HL-60/S4 (cell line): Measurements from ENCODE around the gene CXCL12.

Experiments used
- in situ Hi-C: fragments of 300-500 bp; cut with MboI; formaldehyde crosslinking; loops from 2 replicates; pipeline ENCODE4 v1.14.3; 2022; ENCODE audit warnings: low sequenced_read_pairs

Gene CXCL12

GRCh38 chr10:44385696-44386441, 972 bp upstream of the CXCL12 start:
- in situ Hi-C loops, result no loop called here

- in situ Hi-C loops, result no loop called here
Measured at GRCh38 chr10:44384601-44385025, 284 bp downstream of the CXCL12 start.

DNA sequence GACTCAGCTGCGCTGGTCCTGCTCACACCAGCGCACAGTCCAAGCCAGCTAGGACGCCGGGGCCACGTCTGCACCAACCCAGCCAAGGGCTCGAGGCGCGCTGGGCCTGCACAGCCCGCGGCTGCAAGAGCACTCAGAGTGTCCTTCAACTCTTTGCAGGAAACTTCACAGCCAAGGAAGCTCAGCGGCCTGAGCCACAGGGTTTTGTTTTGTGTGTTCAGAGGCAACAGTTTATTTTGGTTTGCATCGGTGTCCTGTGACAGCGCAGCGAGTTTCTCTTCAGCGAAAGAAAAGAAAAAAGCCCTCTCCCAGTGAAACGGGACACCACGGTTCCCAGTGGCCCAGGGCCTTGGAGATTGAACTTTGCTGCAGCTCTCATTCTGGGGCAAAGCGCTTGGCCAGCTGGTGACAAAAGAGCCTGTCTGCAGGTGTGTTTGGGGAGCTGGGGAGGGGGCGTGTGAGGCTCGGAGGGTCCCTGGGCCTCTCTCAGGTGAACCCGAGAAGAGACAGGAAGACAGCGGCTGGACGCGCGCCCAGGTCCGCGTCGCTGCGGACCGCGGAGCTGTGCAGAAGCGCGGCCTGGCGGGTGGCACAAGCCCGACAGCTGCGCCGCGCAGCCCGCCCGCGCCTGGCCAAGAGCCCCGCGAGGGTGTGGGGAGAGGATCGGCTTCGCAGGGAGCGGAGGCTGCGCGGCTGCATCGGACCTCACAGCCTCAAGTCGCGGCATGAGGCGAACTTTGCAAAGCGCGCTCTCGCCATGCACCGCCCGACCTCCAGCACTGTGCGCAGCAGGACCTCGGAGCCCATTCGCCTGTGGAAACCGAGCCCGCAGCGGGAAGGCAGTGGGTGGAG, 922 bp downstream of the CXCL12 start:
- in situ Hi-C loops, result no loop called here

DNA sequence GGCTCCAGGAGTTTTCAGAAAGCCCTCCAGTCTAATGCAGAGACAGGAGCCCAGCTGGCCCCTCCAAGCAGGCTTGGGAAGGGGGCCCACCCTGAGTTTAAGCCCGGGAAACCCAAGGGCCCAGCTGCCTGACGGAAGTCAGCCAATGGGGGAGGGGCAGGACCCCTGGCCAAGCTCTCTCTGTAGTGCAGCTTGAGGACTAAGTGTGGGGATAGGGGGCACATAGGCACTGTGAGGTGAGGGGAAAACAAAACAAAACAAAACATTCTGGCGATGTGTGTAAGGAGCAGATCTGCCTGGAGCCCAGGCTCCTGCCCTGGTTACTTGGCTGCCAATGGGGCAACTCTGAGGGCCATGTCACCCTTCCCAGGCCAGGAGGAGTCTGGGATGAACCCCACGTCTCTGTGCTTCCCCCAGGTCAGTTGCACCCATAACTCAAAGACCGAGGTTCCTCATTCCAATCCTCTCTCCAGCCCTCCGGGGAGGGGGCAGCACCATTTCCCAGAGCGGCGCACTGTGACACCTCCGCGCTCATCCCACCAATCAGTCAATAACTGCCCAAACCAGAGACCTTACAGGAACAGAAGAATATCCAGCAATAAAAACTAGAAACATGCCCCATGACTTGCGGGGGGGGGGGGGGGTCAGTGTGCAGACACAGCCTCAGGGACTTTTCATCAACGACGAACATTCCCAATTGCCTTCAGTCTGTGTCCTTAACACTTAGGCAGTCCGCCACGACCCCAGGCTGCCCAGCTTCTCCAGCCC, 1.7 kb downstream of the CXCL12 start:
- in situ Hi-C loops, result no loop called here

- in situ Hi-C loops, result no loop called here
Measured at GRCh38 chr10:44382131-44382858, 2.6 kb downstream of the CXCL12 start.

DNA sequence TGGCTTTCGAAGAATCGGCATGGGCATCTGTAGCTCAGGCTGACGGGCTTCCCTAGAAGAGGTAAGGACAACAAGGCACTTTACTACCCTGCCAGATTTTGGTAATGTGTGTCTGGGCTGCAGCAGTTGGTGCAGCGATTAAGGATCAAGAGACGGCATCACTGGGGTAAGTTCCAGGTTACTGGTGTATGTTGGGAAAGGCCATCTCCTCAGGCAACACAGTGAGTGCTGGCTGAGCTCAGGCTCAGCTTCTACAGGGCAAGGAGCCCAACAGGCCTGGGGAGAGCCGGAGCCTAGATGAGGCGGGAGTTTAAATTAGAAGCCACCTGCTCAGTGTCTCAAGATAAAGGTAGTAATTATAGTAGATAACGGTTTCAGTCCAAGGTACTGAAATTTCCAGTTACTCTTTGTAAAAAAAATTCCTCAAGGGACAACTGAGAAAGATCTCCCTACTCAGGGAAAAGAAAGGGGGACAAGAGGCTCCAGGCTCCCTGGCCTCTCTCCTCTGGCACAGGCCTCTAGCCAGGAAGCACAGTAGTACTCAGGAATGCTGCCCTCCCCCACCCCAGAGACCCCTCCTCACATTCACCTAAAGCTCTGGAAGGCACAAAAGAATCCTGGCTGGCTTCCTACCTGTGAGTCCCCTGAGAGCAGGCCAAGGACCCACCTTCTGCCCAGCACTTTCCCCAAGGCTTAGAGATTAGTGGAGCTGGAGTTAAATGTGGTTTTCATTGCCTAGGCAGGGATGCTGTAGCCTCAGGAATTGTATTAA, 3.9 kb downstream of the CXCL12 start:
- in situ Hi-C loops, result no loop called here

GRCh38 chr10:44379907-44380306, 5.0 kb downstream of the CXCL12 start:
- in situ Hi-C loops, result no loop called here

- in situ Hi-C loops, result no loop called here
Measured at GRCh38 chr10:44378626-44379025, 6.3 kb downstream of the CXCL12 start.

DNA sequence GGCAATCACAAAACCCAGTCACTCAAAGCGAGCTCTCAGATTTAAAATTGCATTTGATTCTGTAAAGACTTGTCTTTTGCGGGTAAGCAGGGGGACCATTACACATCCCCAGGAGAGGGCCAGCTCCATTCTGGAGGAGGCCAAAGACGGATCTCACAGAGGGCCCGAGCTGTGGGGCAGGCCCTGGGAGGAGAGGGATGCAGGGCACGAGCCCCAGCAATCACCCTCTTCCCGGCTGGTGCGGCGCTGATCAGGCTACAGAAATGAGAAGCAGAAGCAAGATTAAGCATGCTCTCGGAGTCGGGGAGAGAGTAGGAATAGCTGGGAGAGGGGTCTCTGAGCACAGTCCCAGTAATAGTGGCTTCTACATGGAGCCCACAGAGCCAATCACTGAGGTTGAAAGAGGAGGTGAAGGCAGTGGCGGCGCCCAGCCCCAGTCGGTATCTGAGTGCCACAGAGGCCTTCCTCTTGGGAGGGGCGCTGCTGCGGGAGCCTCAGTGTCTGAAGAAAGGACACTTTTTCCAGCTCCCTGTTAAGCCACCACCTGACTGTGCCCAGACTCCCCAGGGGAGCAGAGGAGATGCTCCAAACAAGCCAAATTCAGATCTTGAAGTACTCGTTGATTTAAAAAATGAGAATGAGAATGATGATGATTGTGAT, 7.1 kb downstream of the CXCL12 start:
- in situ Hi-C loops, result no loop called here

DNA sequence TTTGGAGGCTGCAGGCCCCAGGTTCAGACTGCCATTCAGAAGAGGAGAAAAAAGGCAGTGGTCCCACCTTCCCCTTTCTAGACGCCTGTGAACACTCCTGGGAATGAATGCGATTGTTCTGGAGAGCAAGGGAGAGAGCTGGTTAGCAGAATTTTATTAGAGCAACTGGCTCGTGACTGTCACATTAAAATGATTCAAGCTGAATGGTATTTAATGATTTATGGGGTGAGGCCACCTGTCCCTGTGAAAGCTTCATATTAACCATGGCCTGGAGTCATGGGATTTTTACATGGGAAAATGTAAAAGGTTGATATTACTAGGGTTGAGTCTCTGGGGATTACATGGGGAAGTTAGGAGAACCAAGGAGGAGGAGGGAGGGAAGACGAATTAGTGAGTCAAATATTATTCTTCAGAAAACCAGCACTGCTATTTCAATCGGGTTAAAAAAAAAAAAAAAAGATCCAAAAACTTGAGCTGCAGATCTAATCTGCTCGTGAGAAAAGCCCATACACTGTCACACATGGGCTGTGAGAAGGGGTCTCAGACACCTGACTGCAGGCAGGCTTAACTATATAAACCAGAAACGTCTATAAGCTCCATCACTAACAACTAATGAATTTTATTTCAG, 8.3 kb downstream of the CXCL12 start:
- in situ Hi-C loops, result no loop called here

DNA sequence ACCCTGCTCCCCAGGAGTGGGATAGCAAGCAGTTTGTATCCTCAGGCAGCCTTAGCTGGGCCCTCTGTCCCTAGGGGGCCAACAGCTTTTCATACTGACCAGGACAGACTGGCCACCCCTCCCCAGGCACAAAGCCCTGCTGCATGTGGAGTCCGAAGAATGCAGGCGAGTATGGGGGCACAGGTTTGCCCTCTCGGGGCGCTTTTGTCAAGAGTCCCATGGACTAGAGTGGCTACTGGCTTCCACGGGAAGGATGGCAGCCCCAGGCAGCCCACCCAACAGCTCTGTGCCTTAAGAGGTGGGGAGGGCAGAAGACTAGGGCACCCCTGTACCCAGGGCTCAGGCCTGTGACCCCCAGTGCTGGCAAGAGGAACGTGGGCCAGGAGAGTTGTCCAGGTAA, 10.7 kb downstream of the CXCL12 start:
- in situ Hi-C loops, result no loop called here

DNA sequence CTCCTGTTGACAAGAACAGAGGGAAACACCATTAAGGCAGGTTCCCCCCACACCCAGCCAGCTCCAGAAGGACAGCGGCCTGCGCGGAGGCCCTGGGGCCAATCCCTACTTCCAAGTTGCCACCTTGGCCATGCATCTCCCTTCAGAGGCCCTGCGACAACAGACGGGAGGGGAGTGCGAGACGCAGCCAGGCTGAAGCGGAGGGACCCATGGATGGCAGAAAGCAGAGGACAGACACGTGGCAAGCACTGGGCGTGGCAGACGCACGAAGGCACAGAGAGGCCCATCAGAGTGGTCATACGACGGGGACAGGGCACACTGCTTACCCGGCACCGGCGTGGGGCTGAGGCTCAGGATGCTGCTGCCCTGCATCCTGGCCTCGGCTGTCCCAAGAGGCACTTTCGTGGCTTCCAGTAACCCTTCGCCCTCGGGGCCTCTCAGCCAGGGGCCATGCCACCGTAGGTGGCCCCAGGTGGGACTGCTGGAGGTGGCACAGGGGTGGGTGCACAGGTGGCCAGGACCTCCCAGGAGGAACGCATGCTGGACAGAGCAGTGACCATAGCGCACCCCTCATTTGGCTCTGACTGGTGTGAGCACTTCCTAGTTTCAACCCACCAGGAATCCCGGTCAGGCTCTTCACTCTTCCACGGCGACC, 11.4 kb downstream of the CXCL12 start:
- in situ Hi-C loops, result no loop called here

GRCh38 chr10:44372181-44372580, 12.7 kb downstream of the CXCL12 start:
- in situ Hi-C loops, result no loop called here

DNA sequence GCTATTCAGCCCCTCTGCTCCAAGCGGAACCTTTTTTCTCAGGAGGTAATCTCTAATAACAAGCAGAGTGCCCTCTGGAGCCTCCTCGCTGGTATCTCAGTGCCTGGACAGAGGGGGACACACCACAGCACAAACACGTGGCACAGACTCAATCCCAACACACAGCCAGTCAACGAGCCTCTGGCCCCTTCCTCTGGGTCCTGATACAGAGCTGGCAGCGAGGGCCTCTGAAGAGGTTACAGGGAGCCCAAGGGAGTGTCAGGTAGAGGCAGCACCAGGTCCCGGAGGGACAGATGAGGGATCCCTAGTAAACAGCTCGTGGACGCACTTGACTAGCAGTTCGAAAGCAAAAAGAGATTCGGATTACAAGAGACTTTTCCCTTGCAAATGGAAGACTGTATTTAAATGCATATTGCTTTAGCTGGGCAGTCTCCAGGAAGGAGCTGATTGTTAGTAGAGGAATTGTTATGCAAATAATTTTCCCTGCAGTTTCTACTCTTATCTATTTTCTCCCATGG, 14.1 kb downstream of the CXCL12 start:
- in situ Hi-C loops, result no loop called here

DNA sequence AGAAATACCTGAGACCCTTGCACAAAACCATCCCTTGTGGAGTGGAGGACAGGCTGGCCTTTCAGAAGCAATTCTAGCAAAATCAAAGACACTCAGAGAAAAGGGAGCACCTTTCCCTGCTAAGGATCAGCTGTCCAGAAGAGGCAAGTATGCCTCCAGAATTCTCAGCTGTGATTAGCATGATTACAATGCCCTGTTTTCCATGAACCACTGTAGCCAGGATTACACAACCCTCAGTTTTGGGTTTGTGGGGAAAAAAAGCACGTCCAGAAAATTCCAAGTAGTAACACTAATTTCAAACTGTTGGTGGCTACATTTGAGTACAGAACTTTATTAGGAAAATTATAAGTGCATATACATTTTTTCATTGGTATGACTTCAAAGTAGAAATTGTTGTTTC, 15.0 kb downstream of the CXCL12 start:
- in situ Hi-C loops, result no loop called here

- in situ Hi-C loops, result no loop called here
Measured at GRCh38 chr10:44369296-44369695, 15.6 kb downstream of the CXCL12 start.

- in situ Hi-C loops, result no loop called here
Measured at GRCh38 chr10:44368637-44369036, 16.3 kb downstream of the CXCL12 start.

DNA sequence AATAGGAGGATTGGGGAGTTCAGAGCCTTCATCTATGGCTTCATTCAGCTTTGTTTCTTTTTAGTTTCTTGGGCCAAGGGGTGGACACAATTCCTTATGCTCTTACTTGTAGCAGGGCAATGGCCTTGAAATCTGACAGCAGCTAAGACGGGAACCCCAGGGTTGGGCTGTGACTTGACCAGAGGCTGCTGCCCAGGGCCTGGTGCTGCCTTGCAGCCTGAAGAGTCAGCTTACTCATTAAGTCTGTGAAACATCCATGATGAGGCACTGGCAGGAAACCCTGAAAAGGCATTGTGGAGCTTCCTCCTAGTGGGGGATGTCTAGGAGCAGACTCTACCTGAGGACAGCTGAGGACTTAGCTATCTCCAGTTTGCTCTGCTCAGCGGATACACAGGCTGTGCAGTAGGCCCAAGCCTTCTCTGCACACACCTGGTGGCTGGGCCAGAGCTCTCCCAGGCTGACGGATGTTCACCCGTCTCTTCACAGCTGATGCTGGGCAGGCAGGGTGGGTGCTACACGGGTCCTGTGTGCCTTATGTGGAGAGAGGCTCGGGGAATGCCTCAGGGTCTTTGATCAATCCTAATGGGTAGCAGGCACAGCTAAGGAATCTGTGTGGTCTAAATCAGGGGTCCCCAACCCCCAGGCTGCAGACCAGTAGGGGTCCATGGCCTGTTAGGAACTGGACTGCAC, 17.8 kb downstream of the CXCL12 start:
- in situ Hi-C loops, result no loop called here
